ENCODE data around the gene BRD1.
"Not testable (repeated sequence)": the region's sequence is repeated elsewhere in the genome, so short reads cannot be mapped to it uniquely, and the experiment has no call there.

The BRD1 gene

GRCh38 chr22:49783036-49783746 lies 44.5 kb downstream of the BRD1 start:
- Histone ChIP-seq H3K4me3 (ENCODE audit: low read length) (no peak overlapping the region), H3K27ac (ENCODE audit: low read length) (no peak overlapping the region), H3K9ac (ENCODE audit: low read depth, low read length) (no peak overlapping the region), H3K27me3 (ENCODE audit: insufficient read depth, low read length) (no peaks in the 10 kb centered on the region), H3K9me3 (ENCODE audit: insufficient read depth, low read depth, low read length) (no peaks in the 10 kb centered on the region), H3K36me3 (ENCODE audit: insufficient read depth, low read depth, low read length) (peaks cover 74% of the 10 kb centered on the region), H3K4me1 (ENCODE audit: insufficient read depth, low read length) (no peaks in the 10 kb centered on the region)

GRCh38 chr22:49781886-49782285 lies 45.8 kb downstream of the BRD1 start:
- not testable (repeated sequence) for H3K27ac ChIP-seq (ENCODE audit: low read length); H3K4me1 ChIP-seq (ENCODE audit: insufficient read depth, low read length); H3K27me3 ChIP-seq (ENCODE audit: insufficient read depth, low read length); H3K9me3 ChIP-seq (ENCODE audit: insufficient read depth, low read depth, low read length); H3K4me3 ChIP-seq (ENCODE audit: low read length); H3K9ac ChIP-seq (ENCODE audit: low read depth, low read length)
- H3K36me3 ChIP-seq (ENCODE audit: insufficient read depth, low read depth, low read length), result peaks cover 74% of the 10 kb centered on the region

GRCh38 chr22:49781289-49781782 lies 46.3 kb downstream of the BRD1 start:
- no peaks in the 10 kb centered on the region for H3K27me3 ChIP-seq (ENCODE audit: insufficient read depth, low read length)
- no peaks in the 10 kb centered on the region for H3K9me3 ChIP-seq (ENCODE audit: insufficient read depth, low read depth, low read length)
- H3K4me3 ChIP-seq (ENCODE audit: low read length), result no peak overlapping the region
- H3K27ac ChIP-seq (ENCODE audit: low read length), result no peak overlapping the region
- H3K9ac ChIP-seq (ENCODE audit: low read depth, low read length), result no peak overlapping the region
- no peaks in the 10 kb centered on the region for H3K4me1 ChIP-seq (ENCODE audit: insufficient read depth, low read length)
- H3K36me3 ChIP-seq (ENCODE audit: insufficient read depth, low read depth, low read length), result peaks cover 74% of the 10 kb centered on the region

GRCh38 chr22:49780698-49781288 lies 46.9 kb downstream of the BRD1 start:
- no peak overlapping the region for H3K27ac ChIP-seq (ENCODE audit: low read length)
- H3K9ac ChIP-seq (ENCODE audit: low read depth, low read length), result no peak overlapping the region
- H3K9me3 ChIP-seq (ENCODE audit: insufficient read depth, low read depth, low read length), result no peaks in the 10 kb centered on the region
- H3K4me1 ChIP-seq (ENCODE audit: insufficient read depth, low read length), result no peaks in the 10 kb centered on the region
- H3K27me3 ChIP-seq (ENCODE audit: insufficient read depth, low read length), result no peaks in the 10 kb centered on the region
- peaks cover 73% of the 10 kb centered on the region for H3K36me3 ChIP-seq (ENCODE audit: insufficient read depth, low read depth, low read length)
- no peak overlapping the region for H3K4me3 ChIP-seq (ENCODE audit: low read length)

GRCh38 chr22:49779853-49780697 lies 47.6 kb downstream of the BRD1 start:
- Histone ChIP-seq H3K4me3 (ENCODE audit: low read length) (no peak overlapping the region), H3K36me3 (ENCODE audit: insufficient read depth, low read depth, low read length) (peaks cover 71% of the 10 kb centered on the region), H3K27ac (ENCODE audit: low read length) (no peak overlapping the region), H3K4me1 (ENCODE audit: insufficient read depth, low read length) (no peaks in the 10 kb centered on the region), H3K27me3 (ENCODE audit: insufficient read depth, low read length) (no peaks in the 10 kb centered on the region), H3K9ac (ENCODE audit: low read depth, low read length) (no peak overlapping the region), H3K9me3 (ENCODE audit: insufficient read depth, low read depth, low read length) (no peaks in the 10 kb centered on the region)

- Histone ChIP-seq H3K9ac (ENCODE audit: low read depth, low read length) (no peak overlapping the region), H3K36me3 (ENCODE audit: insufficient read depth, low read depth, low read length) (peaks cover 71% of the 10 kb centered on the region), H3K4me3 (ENCODE audit: low read length) (no peak overlapping the region), H3K4me1 (ENCODE audit: insufficient read depth, low read length) (no peaks in the 10 kb centered on the region), H3K27me3 (ENCODE audit: insufficient read depth, low read length) (no peaks in the 10 kb centered on the region), H3K27ac (ENCODE audit: low read length) (no peak overlapping the region), H3K9me3 (ENCODE audit: insufficient read depth, low read depth, low read length) (no peaks in the 10 kb centered on the region)
Observed at GRCh38 chr22:49779211-49779610, 48.5 kb downstream of the BRD1 start.

GRCh38 chr22:49777569-49778249 lies 50.0 kb downstream of the BRD1 start:
- H3K4me3 ChIP-seq (ENCODE audit: low read length), result no peak overlapping the region
- no peak overlapping the region for H3K9ac ChIP-seq (ENCODE audit: low read depth, low read length)
- H3K36me3 ChIP-seq (ENCODE audit: insufficient read depth, low read depth, low read length), result peaks cover 71% of the 10 kb centered on the region
- H3K27me3 ChIP-seq (ENCODE audit: insufficient read depth, low read length), result no peaks in the 10 kb centered on the region
- no peak overlapping the region for H3K27ac ChIP-seq (ENCODE audit: low read length)
- H3K9me3 ChIP-seq (ENCODE audit: insufficient read depth, low read depth, low read length), result no peaks in the 10 kb centered on the region
- no peaks in the 10 kb centered on the region for H3K4me1 ChIP-seq (ENCODE audit: insufficient read depth, low read length)

- peaks cover 74% of the 10 kb centered on the region for H3K36me3 ChIP-seq (ENCODE audit: insufficient read depth, low read depth, low read length)
- H3K4me3 ChIP-seq (ENCODE audit: low read length), result no peak overlapping the region
- H3K4me1 ChIP-seq (ENCODE audit: insufficient read depth, low read length), result no peaks in the 10 kb centered on the region
- no peak overlapping the region for H3K9ac ChIP-seq (ENCODE audit: low read depth, low read length)
- H3K27me3 ChIP-seq (ENCODE audit: insufficient read depth, low read length), result no peaks in the 10 kb centered on the region
- no peaks in the 10 kb centered on the region for H3K9me3 ChIP-seq (ENCODE audit: insufficient read depth, low read depth, low read length)
- no peak overlapping the region for H3K27ac ChIP-seq (ENCODE audit: low read length)
Observed at GRCh38 chr22:49776891-49777290, 50.8 kb downstream of the BRD1 start.

GRCh38 chr22:49775867-49776511 lies 51.7 kb downstream of the BRD1 start:
- H3K9me3 ChIP-seq (ENCODE audit: insufficient read depth, low read depth, low read length), result no peaks in the 10 kb centered on the region
- H3K27me3 ChIP-seq (ENCODE audit: insufficient read depth, low read length), result no peaks in the 10 kb centered on the region
- no peak overlapping the region for H3K9ac ChIP-seq (ENCODE audit: low read depth, low read length)
- H3K27ac ChIP-seq (ENCODE audit: low read length), result no peak overlapping the region
- H3K4me1 ChIP-seq (ENCODE audit: insufficient read depth, low read length), result no peaks in the 10 kb centered on the region
- H3K4me3 ChIP-seq (ENCODE audit: low read length), result no peak overlapping the region
- peaks cover 66% of the 10 kb centered on the region for H3K36me3 ChIP-seq (ENCODE audit: insufficient read depth, low read depth, low read length)

- no peak overlapping the region for H3K27ac ChIP-seq (ENCODE audit: low read length)
- H3K36me3 ChIP-seq (ENCODE audit: insufficient read depth, low read depth, low read length), result peaks cover 63% of the 10 kb centered on the region
- no peaks in the 10 kb centered on the region for H3K9me3 ChIP-seq (ENCODE audit: insufficient read depth, low read depth, low read length)
- H3K4me3 ChIP-seq (ENCODE audit: low read length), result no peak overlapping the region
- no peaks in the 10 kb centered on the region for H3K4me1 ChIP-seq (ENCODE audit: insufficient read depth, low read length)
- H3K9ac ChIP-seq (ENCODE audit: low read depth, low read length), result no peak overlapping the region
- no peaks in the 10 kb centered on the region for H3K27me3 ChIP-seq (ENCODE audit: insufficient read depth, low read length)
Observed at GRCh38 chr22:49775191-49775866, 52.3 kb downstream of the BRD1 start.

Measured in iPS-20b (cell line).